Progenitor cell of endocrine pancreas (in vitro differentiated cells): ENCODE data around the gene IP6K1. TPM values are rescaled to one million over a fixed set of nuclear protein-coding genes. Genes with fewer than 3 reads are reported as not detected.

ENCODE experiments used
- DNase-seq: peaks from one replicate; pipeline ENCODE4 v3.0.0; 2021; ENCODE audit warnings: low spot score; ENCODE audit not compliant: unreplicated experiment
- H3K27ac Mint-ChIP-seq: 2 replicates; pipeline ENCODE4 v1.8.0; 2021; ENCODE audit warnings: mild to moderate bottlenecking, moderate library complexity, mixed read lengths
- H3K27me3 Mint-ChIP-seq: 2 replicates; pipeline ENCODE4 v1.8.0; 2021; ENCODE audit warnings: mixed read lengths
- H3K36me3 Mint-ChIP-seq: 2 replicates; pipeline ENCODE4 v1.8.0; 2022; ENCODE audit warnings: mixed read lengths; ENCODE audit not compliant: insufficient read depth
- H3K4me1 Mint-ChIP-seq: 2 replicates; pipeline ENCODE4 v1.8.0; 2021; ENCODE audit warnings: low read depth, mixed read lengths
- H3K4me3 Mint-ChIP-seq: 2 replicates; pipeline ENCODE4 v1.8.0; 2021; ENCODE audit warnings: low read depth, mild to moderate bottlenecking, moderate library complexity, mixed read lengths
- H3K9me3 Mint-ChIP-seq: 2 replicates; pipeline ENCODE4 v1.8.0; 2021; ENCODE audit warnings: low read depth, mixed read lengths
- CTCF ChIP-seq: fragments of 200-600 bp; sonication (generic); IDR thresholded peaks from one replicate; pipeline ENCODE4 v1.5.0; 2021; ENCODE audit warnings: antibody characterized with exemption, mild to moderate bottlenecking; ENCODE audit not compliant: unreplicated experiment
- total RNA-seq: library from RNA; stranded (reverse); gene quantifications from 2 replicates; pipeline ENCODE4 v1.2.1, GENCODE V29; 2021

The IP6K1 gene
- total RNA-seq, 1 donor from 2014 or later = 46.3 TPM

- Mint-ChIP-seq H3K36me3 (peaks cover 6% of the 10 kb centered on the region), H3K4me1 (no peaks in the 10 kb centered on the region), H3K27ac (no peak overlapping the region), H3K4me3 (no peak overlapping the region), H3K27me3 (no peaks in the 10 kb centered on the region), H3K9me3 (no peaks in the 10 kb centered on the region)
- no peak for DNase-seq
- TF ChIP-seq CTCF = no peak
Measured at GRCh38 chr3:49769286-49769915, 16.9 kb downstream of the IP6K1 start.

GRCh38 chr3:49763981-49764380 is 22.4 kb downstream of the IP6K1 start:
- DNase-seq = no peak
- H3K36me3 Mint-ChIP-seq = peaks cover 6% of the 10 kb centered on the region
- H3K4me1 Mint-ChIP-seq = no peaks in the 10 kb centered on the region
- no peaks in the 10 kb centered on the region for H3K27me3 Mint-ChIP-seq
- no peaks in the 10 kb centered on the region for H3K9me3 Mint-ChIP-seq
- no peak overlapping the region for H3K27ac Mint-ChIP-seq
- no peak for TF ChIP-seq CTCF
- no peak overlapping the region for H3K4me3 Mint-ChIP-seq

DNA sequence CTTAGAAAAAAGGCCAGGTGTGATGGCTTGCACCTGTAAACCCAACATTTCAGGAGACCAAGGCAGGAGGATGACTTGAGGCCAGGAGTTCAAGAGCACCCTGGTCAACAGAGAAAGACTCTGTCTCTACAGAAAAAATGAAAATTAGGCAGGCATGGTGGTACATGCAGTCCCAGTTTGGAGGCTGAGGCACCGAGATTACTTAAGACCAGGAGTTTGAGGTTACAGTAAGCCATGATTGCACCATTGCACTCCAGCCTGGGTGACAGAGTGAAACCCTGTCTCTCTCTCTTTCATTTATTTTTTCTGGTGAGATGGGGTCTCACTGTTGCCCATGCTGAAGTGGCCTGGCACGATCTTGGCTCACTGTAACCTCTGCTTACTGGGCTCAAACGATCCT is 24.7 kb downstream of the IP6K1 start:
- no peak for TF ChIP-seq CTCF
- Mint-ChIP-seq H3K4me3 (no peak overlapping the region), H3K9me3 (no peaks in the 10 kb centered on the region), H3K27me3 (no peaks in the 10 kb centered on the region), H3K27ac (no peak overlapping the region), H3K36me3 (peaks cover 6% of the 10 kb centered on the region), H3K4me1 (no peaks in the 10 kb centered on the region)
- no peak for DNase-seq

DNA sequence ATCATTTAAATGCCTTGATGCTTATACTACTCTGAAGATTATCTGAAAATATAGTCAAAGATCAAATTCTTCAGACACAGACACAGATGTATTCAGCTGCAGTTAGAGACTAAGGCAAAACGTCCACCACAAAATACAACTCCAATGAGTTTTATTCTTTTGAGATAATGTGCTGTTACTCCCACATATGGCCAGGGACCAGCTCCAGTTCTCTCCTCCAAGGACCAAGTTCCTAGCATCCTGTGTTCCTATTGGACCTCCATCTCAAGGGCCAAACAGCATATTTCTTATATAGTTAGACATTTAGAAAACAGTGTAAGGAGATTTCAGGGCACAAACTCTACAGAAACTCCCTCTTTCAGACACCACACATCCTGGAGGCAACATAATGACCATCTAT is 27.1 kb downstream of the IP6K1 start:
- no peak for TF ChIP-seq CTCF
- DNase-seq = no peak
- Mint-ChIP-seq H3K27ac (no peak overlapping the region), H3K4me3 (no peak overlapping the region), H3K27me3 (no peaks in the 10 kb centered on the region), H3K36me3 (peaks cover 2% of the 10 kb centered on the region), H3K4me1 (peaks cover 8% of the 10 kb centered on the region), H3K9me3 (no peaks in the 10 kb centered on the region)

DNA sequence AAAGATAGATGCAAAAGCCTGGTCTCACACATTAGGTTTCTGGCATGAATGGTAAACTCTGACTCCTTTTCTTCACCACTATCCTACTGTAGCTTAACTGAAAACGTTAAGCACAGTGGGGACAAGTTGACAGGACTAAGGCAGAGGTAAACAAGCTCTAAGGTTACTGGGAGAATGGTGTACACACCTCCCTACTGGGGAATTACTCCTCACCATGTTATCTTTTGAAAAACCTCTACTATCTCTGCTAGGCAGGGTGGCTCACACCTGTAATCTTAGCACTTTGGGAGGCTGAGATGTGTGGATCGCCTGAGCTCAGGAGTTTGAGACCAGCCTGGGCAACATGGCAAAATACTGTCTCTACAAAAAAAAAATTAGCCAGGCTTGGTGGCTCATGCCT is 29.1 kb downstream of the IP6K1 start:
- Mint-ChIP-seq H3K36me3 (peaks cover 3% of the 10 kb centered on the region), H3K27me3 (no peaks in the 10 kb centered on the region), H3K27ac (no peak overlapping the region), H3K4me1 (peaks cover 11% of the 10 kb centered on the region), H3K9me3 (no peaks in the 10 kb centered on the region), H3K4me3 (no peak overlapping the region)
- DNase-seq = no peak
- TF ChIP-seq CTCF = no peak
